Nucleus accumbens (tissue), 56 donors: ENCODE data around the gene SNRPA.
"Not testable (repeated sequence)": the region's sequence is repeated elsewhere in the genome, so short reads cannot be mapped to it uniquely, and the experiment has no call there.

ENCODE experiments used
- DNase-seq, 56 donors: peaks; one replicate each; lab custom pipeline; 2025; lab: John Stamatoyannopoulos, UW

The SNRPA gene

DNA sequence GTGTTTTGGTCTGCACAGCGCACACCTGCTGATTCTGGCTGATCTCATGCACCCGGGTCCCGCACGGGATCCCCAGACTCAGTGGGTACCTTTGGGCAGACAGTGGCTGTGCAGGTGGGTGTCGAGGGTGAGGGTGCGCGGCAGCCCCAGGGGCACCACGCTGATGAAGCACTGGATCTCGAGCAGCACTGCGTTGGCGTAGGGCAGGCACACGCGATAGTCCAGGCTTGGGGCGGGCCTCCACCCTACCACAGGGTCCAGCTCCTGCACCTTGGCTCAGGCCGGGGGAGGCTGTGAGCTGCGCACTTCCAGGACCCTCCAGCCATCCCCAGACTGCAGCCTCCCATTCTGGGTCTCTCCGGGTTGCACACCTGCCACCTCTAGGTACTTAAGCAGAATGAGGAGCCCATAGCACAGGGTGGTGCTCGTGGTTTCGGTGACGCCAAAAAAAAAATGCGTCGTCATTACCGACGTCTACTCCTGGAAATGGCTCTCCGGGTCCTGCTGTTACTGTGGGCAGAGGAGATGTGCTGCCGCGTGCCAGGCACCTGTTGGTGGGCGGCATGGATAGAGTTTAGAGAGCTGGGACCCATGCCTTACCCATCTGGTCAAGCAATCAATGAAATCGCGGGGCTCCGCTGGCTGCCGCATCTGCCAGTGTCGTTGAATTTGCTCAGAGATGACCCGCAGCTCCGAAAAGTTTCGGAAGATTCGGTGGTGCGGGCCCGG, 58.5 kb downstream of the SNRPA start:
- DNase-seq, result no peak

- no peak for DNase-seq
Observed at GRCh38 chr19:40810160-40810559, 59.2 kb downstream of the SNRPA start.

DNA sequence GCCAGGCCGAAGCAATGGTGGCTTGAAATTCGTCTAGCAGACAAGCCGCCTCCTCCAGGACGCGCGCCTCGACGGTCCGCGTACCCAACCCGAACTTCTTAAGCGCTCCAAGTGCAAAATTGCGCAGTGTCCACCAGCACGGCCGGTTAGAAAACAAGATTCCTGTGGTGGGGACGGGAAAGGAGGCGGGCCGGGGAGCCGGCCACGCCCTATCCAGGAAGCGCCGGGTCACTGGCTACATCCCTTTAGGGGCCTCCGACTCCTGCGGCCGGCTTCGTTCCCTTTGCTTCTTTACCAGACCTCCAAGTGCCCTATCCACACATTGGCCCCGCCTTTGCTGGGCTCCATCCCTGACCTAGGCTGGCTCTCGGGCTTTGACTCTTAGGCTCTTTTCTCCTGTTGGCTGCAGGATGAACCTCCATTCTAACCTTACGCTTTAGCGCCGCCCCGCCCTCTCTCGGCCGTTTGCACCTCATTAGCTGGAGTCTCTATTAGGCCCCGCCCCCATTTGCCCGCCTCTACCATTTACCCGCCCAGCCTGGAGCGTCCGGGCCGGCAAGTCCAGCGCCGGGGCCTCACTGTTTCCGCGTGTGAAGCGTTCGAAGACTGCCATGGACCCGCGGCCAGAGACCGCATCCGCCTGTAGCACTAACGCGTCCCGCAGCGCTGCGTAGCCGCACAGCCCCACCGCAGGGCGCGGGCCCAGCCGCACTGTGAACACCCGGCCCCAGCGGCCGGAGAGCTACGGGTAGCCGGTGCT, 59.8 kb downstream of the SNRPA start:
- DNase-seq, result peak in 50 of 56 donors; percentile 26 to 90 (median 69)

DNA sequence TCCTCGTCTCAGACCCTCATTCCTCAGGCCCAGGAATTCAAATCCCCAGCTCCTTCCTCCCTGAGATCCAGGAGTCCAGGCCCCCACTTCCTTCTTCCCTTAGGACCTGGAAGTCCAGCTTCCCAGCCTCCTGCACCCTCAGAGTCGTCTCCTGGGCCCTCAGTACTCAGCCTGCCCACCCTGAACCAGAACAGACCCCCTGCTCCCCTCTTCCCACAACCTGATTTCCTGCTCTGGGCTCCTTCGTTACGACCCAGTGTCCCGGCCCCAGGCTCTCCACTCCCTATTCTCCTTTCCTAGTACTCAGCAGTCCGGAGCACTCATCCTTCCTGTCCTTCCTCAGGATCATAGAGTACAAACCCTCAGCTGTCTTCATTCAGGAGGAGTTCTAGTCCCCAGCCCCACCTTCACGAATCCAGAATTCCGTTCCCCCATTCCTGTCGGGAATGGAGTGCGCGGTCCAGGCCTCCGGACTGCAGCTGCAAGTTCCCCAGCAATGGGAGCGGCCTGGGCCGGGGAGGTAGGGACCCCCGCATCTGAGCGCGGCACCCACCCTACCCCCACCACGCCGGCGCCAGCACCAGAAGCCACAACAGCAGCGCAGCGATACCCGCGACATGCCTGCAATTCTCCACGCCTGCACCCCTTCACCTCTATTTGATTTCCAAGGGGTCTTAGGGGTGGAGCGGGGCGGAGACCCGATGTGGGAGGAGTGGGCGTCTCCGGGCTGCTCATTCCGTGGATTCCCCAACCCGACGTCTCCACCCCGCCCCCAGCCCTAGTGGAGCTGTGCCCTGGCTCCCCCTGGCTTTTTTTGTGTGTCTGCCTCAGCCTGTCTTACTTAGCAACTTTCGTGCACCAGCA, 60.7 kb downstream of the SNRPA start:
- peak in 24 of 56 donors; percentile 20 to 75 (median 40) for DNase-seq

DNA sequence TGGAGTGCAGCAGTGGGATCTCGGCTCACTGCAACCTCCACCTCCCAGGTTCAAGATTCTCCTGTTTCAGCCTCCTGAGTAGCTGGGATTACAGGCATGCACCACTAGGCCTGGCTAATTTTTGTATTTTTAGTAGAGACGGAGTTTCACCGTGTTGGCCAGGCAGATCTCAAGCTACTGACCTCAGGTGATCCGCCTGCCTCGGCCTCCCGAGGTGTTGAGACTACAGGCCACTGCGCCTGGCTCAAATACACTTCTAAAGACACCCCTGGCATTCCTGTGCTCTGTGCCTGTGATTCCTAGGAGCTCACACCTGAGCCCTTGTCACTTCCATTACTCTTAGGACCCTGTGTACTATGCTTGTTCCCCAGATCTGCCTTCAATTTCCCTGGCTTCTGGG, 61.6 kb downstream of the SNRPA start:
- not testable (repeated sequence) for DNase-seq

DNA sequence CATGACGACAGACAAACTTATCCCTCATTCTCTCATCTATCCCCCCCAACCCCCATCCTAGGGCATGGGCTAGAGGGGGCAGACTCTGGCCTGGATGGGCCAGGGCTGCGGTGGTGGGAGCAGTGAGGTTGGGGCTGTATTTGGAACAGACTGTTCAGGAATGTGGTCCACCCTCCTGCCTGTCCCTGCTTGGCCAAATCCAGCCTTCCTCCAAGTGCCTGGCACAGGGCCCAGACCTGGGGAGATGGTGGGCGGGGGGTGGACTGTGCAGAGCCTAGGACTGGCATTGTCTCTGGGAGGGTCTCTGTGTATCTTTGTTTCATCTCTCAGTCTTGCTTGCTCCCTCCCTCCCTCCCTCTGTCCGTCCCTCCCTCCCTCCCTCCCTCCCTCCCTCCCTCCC, 62.2 kb downstream of the SNRPA start:
- peak in 1 of 56 donors; percentile 25 for DNase-seq
